ENCODE results near the gene TAF11L3. TPM values are rescaled to one million over a fixed set of nuclear protein-coding genes. Genes with fewer than 3 reads are reported as not detected.

TAF11L3 gene
- total RNA-seq, 1 donor from 2014 or later: not detected

Other genes starting within 250 kb of the TAF11L3 start
- gene TAF11L2, start 20.1 kb upstream of the TAF11L3 start, total RNA-seq: not detected
- not detected for gene TAF11L4, start 3.4 kb downstream of the TAF11L3 start, total RNA-seq
- not detected for gene TAF11L5, start 6.9 kb downstream of the TAF11L3 start, total RNA-seq
- not detected for gene TAF11L6, start 10.3 kb downstream of the TAF11L3 start, total RNA-seq
- not detected for gene TAF11L7, start 67.4 kb downstream of the TAF11L3 start, total RNA-seq
- gene TAF11L8, start 72.6 kb downstream of the TAF11L3 start, total RNA-seq: not detected
- not detected for gene TAF11L9, start 76.0 kb downstream of the TAF11L3 start, total RNA-seq
- not detected for gene TAF11L10, start 79.5 kb downstream of the TAF11L3 start, total RNA-seq
- not detected for gene TAF11L11, start 85.8 kb downstream of the TAF11L3 start, total RNA-seq
- gene TAF11L12, start 92.0 kb downstream of the TAF11L3 start, total RNA-seq: not detected
- gene TAF11L13, start 113.7 kb downstream of the TAF11L3 start, total RNA-seq: not detected
- not detected for gene TAF11L14, start 116.1 kb downstream of the TAF11L3 start, total RNA-seq

Measured in ureter (tissue), 1 donor.